Cerebellar nuclear complex (tissue), 1 donor: Measurements from ENCODE around the gene DPF3.
"Not testable (repeated sequence)": the region's sequence is repeated elsewhere in the genome, so short reads cannot be mapped to it uniquely, and the experiment has no call there.

Experiments used
- DNase-seq, 2 experiments: peaks; one replicate each; lab custom pipeline; 2025; lab: John Stamatoyannopoulos, UW

Gene DPF3

DNA sequence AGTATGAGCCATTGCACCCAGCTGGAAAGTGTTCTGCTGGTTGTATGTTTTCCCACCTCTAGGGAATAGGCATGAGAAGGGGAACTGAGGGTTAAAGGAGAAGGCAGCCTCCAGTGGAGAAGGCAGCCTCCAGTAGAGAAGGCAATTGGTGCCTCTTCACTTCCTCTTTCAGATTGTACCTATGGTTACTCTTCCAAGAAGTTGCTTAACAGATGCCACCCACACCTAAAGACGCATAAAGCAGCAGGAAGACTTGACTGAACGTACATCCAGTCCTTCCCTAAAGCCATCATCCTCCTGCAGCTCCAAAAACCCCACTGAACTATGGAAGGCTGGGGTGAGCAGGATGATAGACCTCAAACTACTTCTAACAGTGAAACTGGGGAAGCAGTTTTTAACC lies 13.1 kb downstream of the DPF3 start:
- no peak for DNase-seq

DNA sequence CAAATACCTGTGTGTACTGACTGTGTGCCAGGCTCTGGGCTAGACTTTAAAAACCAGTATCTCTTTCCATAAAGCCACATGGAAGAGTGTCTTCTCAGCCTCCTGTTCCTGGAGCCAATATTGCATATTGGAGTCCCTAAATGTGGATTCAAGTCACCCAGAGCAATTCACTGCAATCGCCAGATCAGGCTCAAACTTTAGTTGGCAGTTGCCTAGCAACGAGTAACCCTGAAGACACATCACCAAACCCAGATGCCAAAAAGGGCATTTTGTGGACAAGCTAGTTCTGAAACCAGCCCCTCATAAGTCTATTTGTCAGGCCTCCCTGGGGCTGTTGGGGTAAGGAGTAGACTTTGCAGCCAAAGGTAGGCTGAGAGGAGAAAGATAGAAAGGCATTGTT lies 13.7 kb downstream of the DPF3 start:
- no peak for DNase-seq

DNA sequence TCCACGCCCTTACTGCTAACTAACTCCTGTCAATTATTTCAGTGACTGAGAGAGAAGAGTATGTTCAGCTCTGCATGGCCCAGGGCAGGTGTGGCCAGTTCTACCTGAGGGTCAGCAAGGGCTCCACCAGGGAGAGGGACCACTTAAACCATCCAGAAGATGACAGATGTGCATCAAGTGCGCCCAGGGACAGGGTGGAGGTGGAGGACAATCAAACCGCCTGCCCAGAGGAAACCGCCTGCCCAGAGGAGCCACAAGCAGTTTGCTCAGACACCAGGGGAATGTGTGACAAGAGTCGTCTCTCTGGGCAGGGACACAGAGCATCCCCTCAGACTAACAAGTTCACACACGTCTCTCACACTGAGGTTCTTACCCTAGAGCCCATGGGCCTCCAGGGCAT lies 14.5 kb downstream of the DPF3 start:
- no peak for DNase-seq

DNA sequence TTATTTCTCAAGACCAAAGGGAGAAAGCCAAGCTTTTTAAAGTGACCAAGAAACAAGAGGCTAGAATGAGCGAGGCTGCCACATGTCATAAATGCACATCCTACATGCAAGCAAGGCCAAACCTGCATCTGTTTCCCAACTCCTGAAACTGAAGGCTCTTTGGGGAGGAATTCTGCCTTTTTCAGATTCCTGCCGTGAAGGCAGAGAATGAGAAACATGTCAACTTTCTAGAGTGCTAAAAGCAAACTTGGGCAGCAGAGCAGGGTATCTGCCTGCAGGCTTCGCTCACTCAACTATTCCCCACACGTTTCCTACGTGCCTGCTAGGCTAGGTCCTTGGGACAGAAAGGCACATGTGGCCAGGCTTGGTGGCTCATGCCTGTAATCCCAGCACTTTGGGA lies 15.2 kb downstream of the DPF3 start:
- DNase-seq, result no peak

DNA sequence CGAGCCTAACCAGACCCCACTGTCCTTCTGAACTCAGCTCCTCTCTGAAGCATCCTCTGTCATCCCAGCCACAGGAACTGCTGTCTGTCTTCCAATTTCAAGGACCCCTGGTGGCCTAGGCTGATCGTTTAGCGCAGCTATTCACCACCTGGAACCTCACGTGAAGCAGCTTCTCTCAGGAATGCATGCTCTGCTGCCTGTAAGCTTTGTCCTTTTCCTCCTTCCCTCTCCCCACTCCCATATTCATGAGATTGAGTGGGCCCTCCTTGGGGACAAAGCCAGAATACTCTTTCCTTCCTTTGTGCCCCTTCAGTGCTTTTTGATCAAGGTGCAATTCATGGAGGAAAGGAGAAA lies 17.2 kb downstream of the DPF3 start:
- peak in 1 of 2 experiments; percentile 16 for DNase-seq

DNA sequence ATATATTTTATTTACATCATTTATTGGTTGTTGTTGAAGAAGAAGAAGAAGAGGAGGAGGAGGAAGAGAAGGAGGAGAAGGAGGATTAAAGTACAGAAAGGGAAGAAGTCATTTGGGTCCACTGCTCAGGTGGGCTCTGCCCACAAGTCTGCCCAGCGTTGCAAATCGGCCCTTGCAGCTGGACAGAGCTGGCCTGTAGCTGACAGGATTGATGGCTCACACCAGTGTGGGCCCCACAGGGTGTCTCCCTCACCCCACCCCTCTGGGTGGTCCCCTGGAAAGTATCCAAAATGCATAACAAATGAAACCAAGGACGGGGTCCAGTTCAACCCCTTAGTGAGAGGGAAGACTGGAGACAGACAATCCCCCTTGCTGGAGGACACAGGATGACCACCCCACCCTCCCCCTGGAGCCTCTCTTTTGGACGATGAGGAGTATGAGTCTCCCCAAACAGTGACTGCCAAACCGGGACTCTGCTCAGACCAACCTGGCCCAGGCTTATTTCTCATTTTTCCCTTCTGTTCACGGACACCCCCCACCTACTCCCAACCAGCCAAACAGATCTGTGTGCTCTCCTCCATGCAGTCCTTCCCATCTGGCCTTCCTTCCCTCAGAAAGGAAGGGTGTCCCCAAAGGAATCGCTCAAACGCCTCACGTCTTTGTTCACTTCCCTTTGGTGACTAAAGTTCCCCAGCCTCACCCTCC lies 17.7 kb downstream of the DPF3 start:
- no peak for DNase-seq

DNA sequence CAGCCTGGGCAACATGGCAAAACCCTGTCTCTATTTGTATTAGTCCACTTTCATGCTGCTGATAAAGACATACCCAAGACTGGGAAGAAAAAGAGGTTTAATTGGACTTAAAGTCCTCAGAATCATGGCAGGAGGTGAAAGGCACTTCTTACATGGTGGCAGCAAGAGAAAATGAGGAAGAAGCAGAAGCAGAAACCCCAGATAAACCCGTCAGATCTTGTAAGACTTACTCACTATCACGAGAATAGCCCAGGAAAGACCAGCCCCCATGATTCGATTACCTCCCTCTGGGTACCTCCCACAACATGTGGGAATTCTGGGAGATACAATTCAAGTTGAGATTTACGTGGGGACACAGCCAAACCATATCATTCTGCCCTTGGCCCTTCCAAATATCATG lies 23.0 kb downstream of the DPF3 start:
- DNase-seq, result not testable (repeated sequence)

DNA sequence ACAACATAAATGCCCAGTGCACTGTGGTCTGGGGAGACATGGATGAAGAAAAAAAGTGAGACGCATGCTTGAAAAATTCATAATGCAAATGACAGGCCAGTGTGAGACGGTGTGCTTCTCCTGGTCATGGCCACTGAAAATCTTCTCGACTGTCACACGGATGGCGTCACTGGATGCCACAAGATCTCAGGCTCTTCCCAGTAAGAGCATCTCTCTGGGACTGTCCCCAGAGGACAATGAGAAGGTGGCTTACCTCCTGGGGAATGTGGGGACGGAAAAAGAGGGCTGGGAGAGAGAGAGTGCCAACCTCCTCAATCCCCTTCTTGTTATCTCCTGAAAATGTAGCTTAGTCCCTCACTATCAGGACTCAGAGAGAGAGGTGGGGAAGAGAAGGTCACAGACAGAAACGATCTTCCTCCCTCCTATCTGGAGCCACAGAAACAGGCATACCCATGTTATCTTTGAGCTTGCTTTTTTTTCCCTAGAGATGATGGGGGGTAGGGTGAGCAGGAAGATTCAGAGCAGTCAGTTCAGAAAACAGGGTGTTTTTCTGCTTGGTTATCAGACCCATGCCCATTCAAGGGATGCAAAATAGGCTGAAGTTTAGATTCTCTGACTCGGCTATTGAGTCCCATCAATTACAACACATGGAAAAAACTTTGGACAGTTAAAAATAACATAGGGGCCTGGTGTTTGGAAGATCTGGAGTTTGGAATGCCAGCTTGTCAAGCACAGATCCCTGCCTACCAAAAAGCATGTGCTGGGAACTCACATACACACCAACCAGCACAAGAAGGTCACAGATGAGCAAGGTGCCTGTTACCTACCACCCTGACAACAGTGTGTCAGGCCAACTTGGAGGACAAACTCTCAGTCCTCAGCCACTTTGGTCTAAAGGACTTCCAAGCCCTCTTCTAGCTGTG lies 24.2 kb downstream of the DPF3 start:
- DNase-seq, result no peak

DNA sequence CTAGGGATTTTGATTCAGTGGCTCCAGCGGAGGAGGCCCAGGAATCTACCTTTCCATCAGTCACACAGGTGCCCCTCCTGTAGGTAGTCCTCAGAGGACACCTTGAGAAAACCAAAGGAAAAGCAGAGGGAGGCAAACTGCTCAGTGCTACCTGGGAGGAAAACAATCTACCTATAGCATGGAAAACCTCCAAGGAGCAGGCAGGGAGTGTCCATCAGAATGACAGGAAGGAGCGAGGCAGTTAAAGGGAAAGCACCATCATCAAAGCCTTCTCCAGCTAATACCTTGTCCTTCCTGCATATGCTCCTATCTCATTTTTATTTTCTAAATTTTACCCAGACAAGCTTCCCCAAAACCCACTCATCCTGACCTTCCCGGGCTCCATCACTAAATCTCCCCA lies 25.4 kb downstream of the DPF3 start:
- DNase-seq, result no peak

DNA sequence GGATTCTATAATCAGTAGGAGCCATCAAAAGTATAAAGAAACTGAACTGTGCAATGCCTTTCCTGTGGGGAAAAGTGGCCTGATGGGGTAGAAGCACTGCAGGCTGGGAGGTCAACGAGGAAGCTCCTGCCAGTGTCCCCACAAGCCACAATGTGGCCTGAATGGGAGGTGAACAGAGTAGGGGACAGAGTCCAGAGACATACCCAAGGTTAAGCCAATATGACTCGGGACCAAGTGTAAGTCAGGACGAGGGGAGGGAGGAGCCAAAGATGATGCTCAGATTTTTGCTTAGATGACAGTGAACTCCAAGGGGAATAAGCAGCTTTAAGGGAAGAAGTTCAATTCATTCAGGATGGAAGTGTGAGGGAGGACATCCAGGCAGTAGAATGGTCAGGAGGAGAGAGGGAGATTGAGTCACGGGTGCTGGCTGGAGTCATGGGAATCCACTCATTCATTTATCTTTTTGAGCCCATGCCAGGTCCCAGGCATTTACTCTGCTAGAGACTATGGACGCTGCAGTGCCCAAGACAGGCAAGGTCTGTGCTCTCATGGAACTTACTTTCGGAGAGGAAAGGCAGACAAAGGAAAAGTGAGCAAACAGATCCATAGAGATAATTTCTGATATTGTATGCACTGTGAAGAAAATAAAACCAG lies 29.1 kb downstream of the DPF3 start:
- no peak for DNase-seq

DNA sequence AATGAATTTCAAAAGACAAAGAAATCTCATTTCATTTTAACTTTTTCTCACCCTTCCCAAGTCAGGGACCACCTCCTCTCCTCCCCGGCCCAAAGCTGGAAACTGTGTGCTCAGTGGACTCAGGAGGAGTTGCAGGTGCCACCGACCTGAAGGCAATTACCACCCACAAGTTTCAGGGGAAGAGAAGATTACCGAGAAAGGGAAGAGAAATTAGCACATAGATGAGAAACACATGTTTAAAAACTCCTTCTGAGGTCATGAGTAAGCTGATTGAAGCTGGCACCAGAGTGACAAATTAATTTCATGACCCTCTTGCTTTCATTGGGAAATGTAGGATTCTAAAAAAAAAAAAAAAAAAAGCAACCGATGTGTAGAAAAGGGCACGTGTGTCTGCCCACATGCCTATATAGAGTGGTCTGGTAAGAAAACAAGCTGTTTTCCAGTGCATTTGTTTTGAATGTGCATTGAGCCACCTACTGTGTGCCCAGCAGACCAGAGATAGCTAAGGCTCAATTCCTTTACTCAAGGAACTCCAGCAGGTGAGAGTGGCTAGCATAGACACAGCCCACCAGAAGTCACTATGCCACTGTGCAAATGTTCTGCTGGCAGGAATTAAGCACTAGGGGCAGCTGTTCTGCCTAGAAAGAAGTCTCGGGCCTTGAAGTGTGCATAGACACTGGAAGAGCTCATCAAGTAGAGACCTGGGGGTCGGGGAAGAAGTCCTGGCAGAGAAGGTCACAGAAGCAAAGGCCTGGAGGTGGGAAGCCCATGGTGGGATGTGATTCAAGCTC lies 30.5 kb downstream of the DPF3 start:
- no peak for DNase-seq

DNA sequence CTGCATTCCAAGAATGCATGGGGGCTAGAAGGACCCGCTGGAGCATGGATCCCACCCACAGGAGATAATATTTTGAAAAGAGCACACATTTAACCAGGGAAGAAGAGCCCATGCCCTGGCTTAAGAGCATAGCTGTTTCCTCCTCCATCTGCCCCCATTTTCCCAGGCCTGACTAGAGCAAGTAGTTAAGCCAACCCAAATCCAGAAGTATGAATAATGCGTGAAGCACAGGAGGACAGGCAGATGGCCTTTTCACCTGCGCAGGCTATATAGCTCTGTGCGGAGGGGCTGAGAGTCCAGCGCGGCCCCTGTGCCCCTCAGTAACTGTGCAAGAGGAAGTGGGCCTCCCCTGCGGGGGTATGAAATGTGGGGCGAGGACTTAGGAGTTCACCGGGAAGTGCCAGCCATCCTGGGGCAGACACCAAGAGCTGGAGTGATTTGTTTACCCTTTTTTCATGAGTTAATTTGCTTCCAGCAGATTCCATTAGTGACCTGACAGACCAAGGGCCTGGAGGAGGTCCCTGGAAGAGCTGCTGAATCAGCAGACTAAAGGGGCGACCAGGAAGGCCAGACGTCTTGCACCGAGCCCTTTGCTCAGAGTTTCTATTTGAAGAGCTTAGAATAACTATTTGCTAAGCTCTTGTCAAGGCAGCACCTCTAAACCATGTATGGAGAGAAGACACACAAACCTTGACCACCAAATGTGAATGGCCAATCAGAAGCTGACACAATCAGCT lies 37.2 kb downstream of the DPF3 start:
- no peak for DNase-seq

DNA sequence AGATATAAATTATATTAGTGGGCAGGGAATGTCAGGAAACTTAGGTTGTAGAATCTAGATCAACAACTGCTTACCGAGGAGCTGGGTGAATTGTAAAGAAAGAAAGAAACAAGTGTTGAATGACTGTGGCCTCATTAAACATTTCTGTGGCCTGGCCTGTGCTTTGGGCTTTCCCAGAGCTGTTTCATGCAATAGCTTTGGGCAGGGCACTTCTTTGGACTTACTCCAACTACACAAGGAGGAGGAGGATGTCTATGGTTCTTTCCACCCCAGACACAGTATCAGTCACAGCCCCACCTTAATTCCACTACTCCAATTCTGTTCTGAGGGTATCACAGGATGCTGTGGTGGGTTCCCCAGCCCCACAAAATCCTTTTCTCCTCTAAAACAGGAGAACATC lies 38.0 kb downstream of the DPF3 start:
- no peak for DNase-seq

DNA sequence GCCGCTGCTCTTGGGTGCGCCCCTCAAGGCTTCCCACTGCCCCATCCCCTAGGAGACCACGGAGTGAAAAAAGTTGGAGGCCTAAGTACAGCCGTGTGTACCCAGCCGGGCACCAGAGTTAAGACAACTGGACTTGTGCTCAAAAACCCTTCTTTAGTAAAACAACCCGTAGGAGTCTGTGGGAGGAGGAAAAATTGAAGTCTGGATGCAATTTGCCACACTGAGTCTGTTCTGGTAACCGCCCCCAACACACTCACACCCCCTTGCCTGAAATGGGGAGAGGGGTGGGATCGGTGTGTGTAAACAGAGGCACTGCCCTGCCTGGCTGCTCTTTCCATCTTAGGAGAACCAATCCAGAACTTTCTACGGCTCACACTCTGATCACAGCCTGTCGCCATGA lies 41.7 kb downstream of the DPF3 start:
- DNase-seq, result no peak

DNA sequence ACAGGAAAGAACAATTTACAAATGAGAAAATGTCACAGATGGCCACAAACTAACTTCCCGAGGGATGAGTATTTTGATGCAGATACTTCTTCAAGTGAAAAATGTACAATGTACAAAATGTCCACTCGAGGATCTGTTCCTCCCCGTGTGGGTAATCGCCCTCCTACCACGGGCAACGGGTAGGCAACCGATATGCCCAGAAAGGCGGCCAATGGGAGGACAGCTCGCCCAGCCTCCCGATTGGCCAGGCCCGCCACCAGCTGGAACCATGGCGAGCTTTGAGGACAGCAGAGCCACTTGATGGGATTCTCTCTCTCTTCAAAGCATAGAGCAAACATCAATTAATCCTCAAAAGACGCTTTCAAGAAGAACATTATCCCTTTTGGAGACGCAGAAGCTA lies 42.3 kb downstream of the DPF3 start:
- DNase-seq, result no peak

DNA sequence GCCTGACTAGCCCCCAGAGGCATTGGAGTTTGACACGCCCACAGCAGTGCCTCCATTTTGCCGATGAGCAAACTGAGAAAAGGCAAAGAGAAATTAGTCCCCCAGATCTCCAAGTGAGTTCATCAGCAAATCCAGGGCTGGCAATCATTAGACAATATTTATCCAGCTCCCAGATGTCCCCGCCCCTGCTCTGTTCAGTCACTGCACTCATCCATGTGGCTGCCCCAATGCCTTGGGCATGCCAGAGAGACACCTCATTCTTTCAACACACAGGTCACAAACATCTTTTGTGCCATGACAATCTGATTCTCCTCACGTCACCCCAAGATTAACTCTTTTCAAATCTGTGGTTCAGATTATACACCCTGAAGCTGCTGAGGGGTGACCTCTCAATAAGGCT lies 43.5 kb downstream of the DPF3 start:
- no peak for DNase-seq

DNA sequence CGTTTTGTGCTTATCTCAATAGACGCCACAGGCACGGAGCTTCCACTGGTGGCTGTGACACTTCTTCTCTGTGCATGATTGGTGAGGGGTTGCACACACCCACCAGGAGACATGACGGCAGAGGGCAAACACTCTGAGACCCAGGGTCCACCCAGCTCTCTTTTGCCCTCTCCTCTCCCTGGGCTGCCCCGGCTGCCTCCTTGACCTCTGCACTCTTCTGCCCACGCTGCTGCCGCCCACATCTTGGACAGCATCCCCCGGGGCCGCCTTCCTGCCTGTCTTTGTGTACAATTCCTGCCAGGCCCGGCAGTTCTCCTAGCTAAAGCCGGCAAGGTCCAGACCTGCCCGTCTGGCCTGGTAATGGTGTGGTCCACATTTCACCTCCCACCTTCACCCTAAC lies 44.7 kb downstream of the DPF3 start:
- DNase-seq, result no peak

DNA sequence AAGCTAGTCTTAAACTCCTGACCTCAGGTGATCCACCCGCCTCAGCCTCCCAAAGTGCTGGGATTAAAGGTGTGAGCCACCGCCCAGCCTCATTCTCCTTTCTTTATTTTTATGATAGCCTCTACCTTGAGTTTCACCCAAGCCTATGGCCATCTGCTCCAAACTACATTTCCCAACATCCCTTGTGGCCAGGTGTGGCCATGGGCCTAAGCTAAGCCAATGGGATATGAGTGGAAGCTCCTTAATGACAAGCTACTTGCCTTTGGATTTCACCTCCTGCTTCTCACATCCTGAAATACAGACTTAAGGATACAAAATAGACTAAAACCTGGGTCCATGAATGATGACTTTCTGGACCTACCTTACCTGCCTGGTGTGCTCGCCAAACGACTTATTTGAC lies 46.2 kb downstream of the DPF3 start:
- DNase-seq, result no peak

DNA sequence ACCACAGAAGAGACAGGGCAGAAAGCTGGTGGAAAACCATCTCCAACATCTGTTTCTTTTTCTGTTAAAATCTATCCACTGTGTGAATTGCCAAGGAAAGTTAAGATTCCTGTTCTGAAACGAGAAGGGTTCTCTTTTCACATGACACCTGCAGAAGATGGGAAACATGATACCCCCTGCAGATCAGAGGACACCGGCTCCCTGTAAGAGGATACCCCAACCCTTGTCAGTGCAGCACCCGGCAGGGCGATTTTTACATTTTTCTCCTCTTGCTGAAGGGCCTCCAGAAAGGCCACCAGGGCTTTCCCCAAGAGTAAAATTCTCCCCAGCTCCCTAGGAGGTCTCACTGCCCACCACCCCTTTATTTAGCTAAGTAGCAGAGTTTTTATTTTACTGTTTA lies 48.2 kb downstream of the DPF3 start:
- DNase-seq, result no peak

DNA sequence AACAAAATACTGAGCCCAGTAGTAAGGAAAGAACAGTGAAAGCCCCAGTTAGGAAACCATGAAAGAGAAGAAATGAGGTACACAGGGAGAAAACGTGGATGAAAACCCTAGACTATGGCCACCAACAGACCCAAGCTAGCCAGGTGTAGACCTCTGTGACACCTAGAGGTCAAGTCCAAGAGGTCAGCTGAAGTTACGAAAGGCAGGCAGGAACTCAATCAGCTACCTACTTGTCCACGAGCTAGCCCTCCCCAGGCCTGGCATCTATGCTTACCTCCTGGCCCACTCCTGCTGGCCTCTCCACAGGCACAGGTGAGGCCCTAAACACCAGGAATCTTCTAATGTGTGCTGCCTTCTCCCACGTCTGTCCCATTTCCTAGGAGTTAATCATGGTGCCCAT lies 48.7 kb downstream of the DPF3 start:
- no peak for DNase-seq

DNA sequence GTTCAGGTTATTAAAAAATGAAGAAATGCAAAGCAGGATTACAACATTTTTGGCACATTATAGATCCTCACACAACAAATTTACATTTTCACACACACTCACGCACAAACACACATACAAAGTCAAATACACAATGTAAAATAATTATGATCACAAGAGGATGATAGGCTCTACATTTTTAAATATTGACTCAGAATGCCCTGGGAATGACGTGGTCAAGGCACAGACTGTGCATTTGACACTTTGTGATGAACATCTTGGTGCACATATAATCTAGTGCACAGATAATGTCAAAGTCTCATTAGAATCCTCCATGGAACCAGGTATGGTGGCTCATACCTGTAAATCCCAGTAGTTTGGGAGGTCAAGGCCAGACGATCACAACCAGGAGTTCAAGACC lies 49.4 kb downstream of the DPF3 start:
- no peak for DNase-seq
